Sigmoid colon (tissue), 4 donors: Measurements from ENCODE around the gene IVNS1ABP.

Experiments
- CTCF ChIP-seq, 4 experiments: fragments of 450-650 bp in 3 of 4; fragments of 200-600 bp in 1 of 4; IDR thresholded peaks; one replicate each; pipeline ENCODE4 v1.5.1; 2016 to 2019; ENCODE audit warnings: antibody characterized with exemption in 4 of 4, mild to moderate bottlenecking in 3 of 4, moderate library complexity in 2 of 4
- EP300 ChIP-seq, 4 donors: sonication (generic); formaldehyde crosslinking; IDR thresholded peaks; one replicate each; pipeline ENCODE4 v1.6.1; 2017; ENCODE audit warnings: antibody characterized with exemption in 4 of 4
- POLR2A ChIP-seq, 2 donors: fragments of 450-650 bp; IDR thresholded peaks; one replicate each; pipeline ENCODE4 v1.6.1; 2016; ENCODE audit warnings: antibody characterized with exemption in 2 of 2, mild to moderate bottlenecking in 2 of 2, moderate library complexity in 2 of 2

DNA sequence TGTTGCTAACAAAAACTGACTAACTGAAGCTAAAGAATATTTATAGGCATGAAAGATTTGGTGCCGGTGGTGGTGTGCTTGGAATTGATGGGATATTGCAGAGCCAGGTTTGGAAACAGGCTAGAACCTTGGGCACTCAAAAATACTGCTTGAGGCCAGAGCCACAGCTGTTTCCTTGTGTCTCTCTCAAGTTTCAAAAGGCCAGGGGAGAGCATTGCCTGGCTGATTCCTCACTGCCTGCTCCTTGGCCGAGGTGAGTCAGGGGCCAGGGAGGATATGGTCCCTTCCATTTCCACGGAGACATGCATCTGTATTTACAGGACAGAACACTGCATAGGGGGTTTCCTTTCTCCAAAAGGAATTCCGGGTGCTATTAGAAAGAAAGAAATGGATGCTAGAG, 36.1 kb upstream of the IVNS1ABP start:
- no peak for TF ChIP-seq CTCF (IDR thresholded peaks at IDR 0.05)
- TF ChIP-seq POLR2A (IDR thresholded peaks at IDR 0.05), result no peak
- no peak for TF ChIP-seq EP300 (IDR thresholded peaks at IDR 0.05)
